ENCODE measurements around the gene TRERF1. TPM values are rescaled to one million over a fixed set of nuclear protein-coding genes. Genes with fewer than 3 reads are reported as not detected.

TRERF1 gene
- total RNA-seq, 2 donors from 2014 or later = 3.5 to 3.8 TPM

DNA sequence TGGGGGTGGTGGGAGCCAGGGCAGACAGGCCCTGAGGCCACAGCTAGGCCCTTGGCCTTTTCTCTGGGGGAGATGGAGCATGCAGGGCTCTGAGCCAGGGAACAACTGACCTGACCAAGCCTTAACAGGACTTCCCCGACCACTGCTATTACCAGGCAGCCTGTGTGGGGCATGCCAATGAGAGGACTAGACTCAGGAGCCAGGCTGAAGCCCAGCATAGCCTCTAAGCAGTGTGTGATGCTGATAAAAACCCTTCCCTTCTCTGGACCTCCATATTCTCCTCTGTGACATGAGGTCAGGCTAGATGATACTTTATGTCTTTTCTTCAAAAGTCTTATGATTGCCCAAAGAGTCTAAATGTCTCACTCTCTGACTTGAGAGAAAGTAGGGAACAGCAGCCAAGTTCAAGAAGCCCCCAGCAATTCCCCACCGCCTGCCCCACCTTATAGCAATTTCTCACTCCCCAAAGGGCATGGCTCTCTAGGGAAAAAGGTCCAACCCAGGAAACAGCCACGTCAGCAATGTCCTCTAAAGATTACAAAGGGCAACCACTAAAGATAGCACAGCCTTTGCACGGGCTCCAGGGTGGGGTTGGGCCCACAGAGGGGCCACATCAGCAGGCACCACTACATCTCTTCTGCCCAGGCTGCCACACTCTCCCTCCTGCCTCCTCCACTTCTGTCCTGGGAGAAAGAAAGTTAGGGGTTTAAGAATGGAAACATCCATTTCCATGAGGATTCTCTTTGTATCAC lies 71.3 kb downstream of the TRERF1 start:
- Histone ChIP-seq H3K36me3 (no peaks in the 10 kb centered on the region), H3K4me3 (no peak overlapping the region), H3K9ac (ENCODE audit: low read depth in 2 of 2, low read length in 2 of 2) (no peak overlapping the region), H3K4me1 (no peaks in the 10 kb centered on the region), H3K27ac (no peak overlapping the region), H3K9me3 (no peaks in the 10 kb centered on the region), H3K27me3 (no peaks in the 10 kb centered on the region)
- no peak for DNase-seq
- TF ChIP-seq, protein P1, sequence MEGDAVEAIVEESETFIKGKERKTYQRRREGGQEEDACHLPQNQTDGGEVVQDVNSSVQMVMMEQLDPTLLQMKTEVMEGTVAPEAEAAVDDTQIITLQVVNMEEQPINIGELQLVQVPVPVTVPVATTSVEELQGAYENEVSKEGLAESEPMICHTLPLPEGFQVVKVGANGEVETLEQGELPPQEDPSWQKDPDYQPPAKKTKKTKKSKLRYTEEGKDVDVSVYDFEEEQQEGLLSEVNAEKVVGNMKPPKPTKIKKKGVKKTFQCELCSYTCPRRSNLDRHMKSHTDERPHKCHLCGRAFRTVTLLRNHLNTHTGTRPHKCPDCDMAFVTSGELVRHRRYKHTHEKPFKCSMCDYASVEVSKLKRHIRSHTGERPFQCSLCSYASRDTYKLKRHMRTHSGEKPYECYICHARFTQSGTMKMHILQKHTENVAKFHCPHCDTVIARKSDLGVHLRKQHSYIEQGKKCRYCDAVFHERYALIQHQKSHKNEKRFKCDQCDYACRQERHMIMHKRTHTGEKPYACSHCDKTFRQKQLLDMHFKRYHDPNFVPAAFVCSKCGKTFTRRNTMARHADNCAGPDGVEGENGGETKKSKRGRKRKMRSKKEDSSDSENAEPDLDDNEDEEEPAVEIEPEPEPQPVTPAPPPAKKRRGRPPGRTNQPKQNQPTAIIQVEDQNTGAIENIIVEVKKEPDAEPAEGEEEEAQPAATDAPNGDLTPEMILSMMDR (IDR thresholded peaks at IDR 0.05) = no peak
- intact Hi-C loops (cut with DNase I) = no loop called here

DNA sequence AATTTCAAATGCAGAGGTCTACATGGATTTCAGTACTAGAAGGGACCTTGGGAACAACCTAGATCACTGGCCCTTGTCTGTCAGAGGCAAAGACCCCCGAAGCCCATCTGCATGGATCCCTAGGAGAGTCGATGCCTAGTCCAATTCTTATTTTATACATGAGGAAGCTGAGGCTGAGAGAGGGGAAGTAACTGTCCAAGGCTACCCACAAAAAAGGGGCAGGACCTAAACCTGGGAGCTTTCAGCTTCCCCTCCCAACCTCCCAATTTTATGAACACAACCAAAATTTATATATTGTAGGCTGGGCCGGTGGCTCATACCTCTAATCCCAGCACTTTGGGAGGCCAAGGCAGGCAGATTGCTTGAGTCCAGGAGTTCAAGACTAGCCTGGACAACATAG lies 73.2 kb downstream of the TRERF1 start:
- Histone ChIP-seq H3K4me1 (no peaks in the 10 kb centered on the region), H3K9me3 (no peaks in the 10 kb centered on the region), H3K9ac (ENCODE audit: low read depth in 2 of 2, low read length in 2 of 2) (no peak overlapping the region), H3K27me3 (no peaks in the 10 kb centered on the region), H3K4me3 (no peak overlapping the region), H3K27ac (no peak overlapping the region), H3K36me3 (no peaks in the 10 kb centered on the region)
- intact Hi-C loops (cut with DNase I) = no loop called here
- TF ChIP-seq, protein P1 (IDR thresholded peaks at IDR 0.05) = no peak
- DNase-seq = no peak

DNA sequence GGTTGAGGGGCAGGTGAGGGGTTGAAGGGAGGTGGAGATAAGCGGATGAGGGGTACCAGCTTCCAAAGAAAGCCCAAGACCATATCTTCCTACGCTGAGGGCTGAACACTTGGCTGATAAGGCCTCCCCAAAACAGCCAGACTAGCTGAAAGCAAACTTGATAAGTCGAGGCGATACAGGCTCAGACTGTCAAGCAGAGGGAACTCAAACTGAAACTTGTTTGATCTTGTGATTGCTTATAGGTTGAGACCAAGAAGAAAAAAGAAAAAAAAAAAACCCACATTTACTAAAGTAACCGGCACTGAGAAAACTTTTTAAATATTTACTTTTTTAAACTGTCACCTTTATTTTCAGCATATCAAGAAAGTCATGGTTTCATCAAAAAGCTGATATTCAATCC lies 73.6 kb downstream of the TRERF1 start:
- H3K27me3 ChIP-seq = no peaks in the 10 kb centered on the region
- no peaks in the 10 kb centered on the region for H3K4me1 ChIP-seq
- H3K36me3 ChIP-seq = no peaks in the 10 kb centered on the region
- TF ChIP-seq, protein P1 (IDR thresholded peaks at IDR 0.05) = no peak
- H3K9me3 ChIP-seq = no peaks in the 10 kb centered on the region
- H3K9ac ChIP-seq (ENCODE audit: low read depth in 2 of 2, low read length in 2 of 2) = no peak overlapping the region
- intact Hi-C loops (cut with DNase I) = no loop called here
- no peak overlapping the region for H3K4me3 ChIP-seq
- DNase-seq = no peak
- no peak overlapping the region for H3K27ac ChIP-seq

DNA sequence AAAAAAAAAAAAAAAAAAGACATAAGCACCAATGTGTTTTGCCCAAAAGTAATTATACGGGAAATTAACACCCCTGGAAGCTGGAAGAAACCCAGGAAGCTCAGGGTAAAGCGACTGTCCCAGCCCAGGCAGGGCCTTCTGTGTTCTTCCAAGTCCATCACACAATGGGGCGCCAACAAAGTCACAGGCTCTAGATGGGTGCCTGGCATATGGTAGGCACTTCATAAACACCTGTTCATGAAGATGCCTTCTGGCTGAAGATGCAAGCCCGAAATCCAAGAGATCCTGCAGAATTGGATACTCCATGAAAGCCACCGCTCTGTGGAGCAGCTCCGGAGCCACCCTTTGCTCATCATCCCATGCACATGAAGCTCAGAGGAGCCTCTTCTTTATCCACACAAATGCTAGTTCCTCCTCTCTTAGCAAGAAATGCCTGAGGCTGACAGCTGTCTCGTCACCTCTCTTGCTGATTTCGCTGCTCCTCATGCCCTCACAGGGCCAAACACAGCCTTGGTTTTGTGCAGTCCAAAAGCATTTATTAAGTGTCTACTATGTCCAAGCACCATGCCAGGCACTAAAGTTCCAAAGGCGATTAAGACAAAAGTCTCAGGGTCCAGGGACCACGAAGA lies 76.6 kb downstream of the TRERF1 start:
- no peak overlapping the region for H3K27ac ChIP-seq
- H3K36me3 ChIP-seq = no peaks in the 10 kb centered on the region
- H3K27me3 ChIP-seq = no peaks in the 10 kb centered on the region
- intact Hi-C loops (cut with DNase I) = no loop called here
- H3K4me3 ChIP-seq = no peak overlapping the region
- H3K9me3 ChIP-seq = no peaks in the 10 kb centered on the region
- no peaks in the 10 kb centered on the region for H3K4me1 ChIP-seq
- H3K9ac ChIP-seq (ENCODE audit: low read depth in 2 of 2, low read length in 2 of 2) = no peak overlapping the region
- TF ChIP-seq, protein P1 (IDR thresholded peaks at IDR 0.05) = no peak
- no peak for DNase-seq

DNA sequence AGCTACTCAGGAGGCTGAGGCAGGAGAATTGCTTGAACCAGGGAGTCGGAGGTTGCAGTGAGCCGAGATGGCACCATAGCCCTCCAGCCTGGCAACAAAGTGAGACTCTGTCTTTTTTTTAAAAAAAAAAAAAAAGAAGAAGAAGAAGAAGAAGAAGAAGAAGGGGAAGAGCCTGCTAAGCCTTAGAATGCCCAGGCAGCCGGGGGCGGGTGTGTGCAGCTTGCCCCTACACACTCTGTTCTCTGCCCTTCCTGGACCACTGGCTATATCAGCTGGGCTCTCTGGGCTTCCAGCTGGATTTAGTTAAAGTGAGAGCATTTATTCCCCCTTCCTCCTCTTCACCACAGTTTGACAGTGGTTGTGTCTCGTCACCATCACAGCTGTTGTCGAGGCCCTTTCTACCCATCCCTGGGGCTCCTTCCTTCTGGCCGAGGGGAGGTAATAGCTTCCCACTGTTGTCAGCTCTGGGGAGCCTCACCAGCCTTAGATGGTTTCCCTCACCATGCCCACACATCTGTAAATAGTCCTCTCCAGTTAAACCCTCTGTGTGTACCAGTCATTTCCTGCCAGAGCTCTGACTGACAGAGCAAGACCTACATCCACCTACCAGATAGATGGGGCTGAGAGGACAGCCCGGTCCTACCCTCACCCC lies 77.6 kb downstream of the TRERF1 start:
- Histone ChIP-seq H3K36me3 (no peaks in the 10 kb centered on the region), H3K9ac (ENCODE audit: low read depth in 2 of 2, low read length in 2 of 2) (no peak overlapping the region), H3K27ac (no peak overlapping the region), H3K27me3 (no peaks in the 10 kb centered on the region), H3K4me3 (no peak overlapping the region), H3K9me3 (no peaks in the 10 kb centered on the region), H3K4me1 (peaks cover 4% of the 10 kb centered on the region)
- TF ChIP-seq, protein P1 (IDR thresholded peaks at IDR 0.05) = no peak
- intact Hi-C loops (cut with DNase I) = no loop called here
- DNase-seq = no peak
